Measurements from ENCODE around the gene DENND5B.

- no peak for TF ChIP-seq CTCF (IDR thresholded peaks at IDR 0.05)
- TF ChIP-seq POLR2A (IDR thresholded peaks at IDR 0.05) = no peak
Measured at GRCh38 chr12:31525496-31526157, 65.3 kb downstream of the DENND5B start.

All from right lobe of liver (tissue), 4 donors.